HL-60/S4 (cell line): ENCODE results near the gene EFS.

Experiments
- in situ Hi-C: fragments of 300-500 bp; cut with MboI; formaldehyde crosslinking; loops from 2 replicates; pipeline ENCODE4 v1.14.3; 2022; ENCODE audit warnings: low sequenced_read_pairs

EFS gene

DNA sequence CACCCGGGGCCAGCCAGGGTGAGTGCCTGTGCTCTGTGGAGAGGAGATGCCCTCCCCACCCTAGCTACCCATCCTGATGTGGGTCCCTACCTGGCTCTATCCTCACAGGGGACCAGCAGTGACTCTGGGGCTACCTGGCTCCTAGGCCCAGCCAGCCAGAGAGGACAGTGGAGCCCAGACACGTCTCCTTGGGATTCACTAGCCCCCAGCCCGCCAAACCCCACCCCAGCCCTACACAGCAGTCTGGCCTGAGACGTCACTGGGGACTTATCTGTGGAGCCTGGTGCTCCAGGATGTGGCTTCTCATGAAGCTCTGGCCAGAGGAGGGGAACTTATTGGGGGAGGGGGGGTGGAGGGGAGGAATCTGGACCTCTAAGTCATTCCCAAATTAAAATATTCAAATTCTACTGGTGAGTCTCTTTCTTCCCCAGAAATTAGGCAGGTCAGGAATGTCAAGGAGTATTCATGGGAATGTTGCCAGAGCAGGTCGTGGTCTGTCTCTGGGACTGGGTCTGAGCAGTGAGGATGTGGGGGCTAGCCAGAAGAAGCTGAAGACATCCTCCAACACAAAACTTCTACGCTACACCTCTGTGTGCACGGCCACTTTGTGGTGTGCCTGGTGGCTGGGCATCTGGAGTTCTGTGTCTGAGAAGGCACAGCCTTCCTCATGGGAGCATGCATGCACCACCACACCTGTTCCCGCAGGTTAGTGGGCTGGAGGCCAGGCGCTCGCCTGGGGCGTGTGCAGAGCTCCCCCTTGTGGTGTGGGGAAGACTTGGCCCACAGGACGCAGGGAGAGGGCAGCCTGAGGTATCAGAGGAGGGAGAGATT lies 14.6 kb upstream of the EFS start:
- in situ Hi-C loops = no loop called here

DNA sequence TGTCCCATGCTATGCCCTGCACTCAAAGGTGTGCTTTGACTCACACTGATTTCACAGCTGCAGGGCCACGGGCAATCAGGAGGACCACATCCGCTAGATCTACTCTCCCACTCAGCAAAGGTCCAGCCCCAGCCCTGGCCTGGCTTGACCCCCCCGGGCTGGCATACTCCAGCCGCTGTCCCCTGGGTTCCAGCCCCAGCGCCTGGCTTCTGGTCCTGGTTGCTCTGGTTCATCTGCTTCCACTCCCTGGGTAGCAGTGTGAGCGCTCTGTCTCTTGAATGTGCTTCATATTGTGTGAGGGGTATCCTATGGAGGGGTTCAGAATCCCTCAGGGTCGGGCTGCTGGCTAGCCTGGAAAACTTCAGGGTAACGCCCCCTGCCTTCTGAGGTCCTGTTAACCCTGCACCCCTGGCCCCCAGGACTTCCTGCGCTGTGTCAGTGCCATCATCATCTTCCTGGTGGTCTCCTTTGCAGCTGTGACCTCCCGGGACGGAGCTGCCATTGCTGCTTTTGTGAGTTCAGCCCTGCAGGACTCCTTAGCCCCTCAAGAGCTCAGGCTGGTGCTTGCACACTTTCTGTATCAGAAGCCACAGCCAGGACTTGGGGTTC lies 13.7 kb upstream of the EFS start:
- in situ Hi-C loops = no loop called here

DNA sequence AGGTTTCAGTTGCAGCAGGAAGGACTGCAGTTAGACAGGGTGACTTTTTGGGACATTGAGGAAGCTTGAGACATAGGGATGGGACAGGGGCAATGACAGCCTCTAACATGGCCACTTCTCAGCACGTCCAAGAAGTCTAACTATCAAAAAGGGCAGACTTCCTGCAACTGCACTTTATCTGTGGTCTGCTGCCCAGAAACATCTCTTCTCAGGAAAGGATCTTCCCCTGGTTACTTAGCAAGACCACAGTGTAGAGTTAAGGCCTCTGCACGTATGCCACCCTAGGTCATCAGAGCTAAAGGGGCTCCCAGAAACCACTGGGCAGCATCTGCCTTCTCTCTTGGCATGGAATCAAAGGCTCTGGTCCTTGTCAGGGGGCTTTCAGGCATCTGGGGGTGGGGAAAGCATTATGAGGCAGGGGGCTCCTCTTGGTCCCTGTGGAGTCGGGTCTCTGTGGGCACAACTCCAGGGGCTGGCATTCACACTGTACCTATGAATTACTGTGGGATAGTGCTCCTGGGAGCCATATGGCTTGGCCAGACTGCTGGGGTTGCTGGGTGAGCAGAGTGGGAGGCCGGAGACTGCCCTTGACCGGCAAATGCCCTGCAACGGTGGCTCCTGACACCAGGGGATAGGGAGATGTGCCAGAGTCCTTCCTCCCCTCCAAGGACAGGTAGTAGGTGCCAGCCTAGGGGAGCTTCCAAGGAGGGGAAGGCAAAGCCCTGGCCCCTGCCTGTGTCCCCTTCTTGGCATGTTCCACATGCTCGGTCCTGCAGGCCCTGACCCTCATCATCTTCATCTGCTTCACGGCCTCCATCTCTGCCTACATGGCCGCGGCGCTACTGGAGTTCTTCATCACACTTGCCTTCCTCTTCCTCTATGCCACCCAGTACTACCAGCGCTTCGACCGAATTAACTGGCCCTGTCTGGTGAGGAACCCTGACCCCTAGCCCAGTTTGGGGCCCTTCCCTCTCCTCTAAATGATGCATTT lies 12.9 kb upstream of the EFS start:
- in situ Hi-C loops = no loop called here

DNA sequence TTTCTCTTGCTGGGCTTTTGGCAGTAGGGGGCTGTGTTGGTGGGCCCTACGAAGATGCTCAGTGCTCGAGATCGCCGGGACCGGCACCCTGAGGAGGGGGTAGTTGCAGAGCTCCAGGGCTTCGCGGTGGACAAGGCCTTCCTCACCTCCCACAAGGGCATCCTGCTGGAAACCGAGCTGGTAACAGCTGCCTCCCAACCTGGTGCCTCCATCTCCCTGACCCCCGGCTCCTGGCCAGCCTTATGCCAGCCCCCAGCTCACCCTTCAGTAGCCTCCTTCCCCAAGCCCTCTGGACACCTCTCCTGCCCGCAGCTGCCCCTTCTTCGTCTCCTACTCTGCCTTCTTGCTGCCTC lies 12.2 kb upstream of the EFS start:
- in situ Hi-C loops = no loop called here

DNA sequence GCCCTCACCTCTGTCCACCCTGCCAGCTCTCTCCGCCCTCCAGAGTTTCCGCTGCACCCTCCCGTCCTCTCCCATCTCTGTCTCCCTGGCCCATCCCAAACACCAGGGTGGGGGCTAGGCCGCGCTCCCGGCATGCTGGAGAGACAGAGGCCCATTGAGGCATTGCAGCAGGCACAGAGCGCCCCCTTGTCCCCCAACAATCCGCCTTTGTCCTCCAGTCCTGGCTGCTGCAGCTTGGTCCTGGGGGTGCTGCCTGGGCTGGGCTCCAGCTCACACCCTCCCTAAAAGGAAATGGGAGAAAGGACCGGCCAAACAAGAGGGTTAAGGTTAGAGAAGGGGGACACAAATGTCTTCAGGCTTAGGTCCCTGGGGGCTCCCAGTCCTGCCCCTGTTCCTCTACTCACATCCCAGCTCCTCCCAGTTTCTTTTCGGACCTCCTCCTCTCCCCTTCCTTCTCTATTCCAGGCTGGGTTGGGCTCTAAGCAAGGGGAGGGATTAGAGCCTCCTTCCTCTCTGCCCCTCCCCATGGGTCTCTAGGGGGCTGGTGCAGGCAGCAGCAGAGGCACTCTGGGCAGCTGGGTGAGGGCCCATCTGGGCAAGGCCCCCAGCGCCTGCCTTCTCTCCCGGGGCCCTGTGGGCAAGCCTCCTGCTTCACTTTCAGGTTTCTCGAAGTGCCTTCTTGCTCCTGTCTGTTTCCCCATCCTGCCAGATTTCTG lies 11.7 kb upstream of the EFS start, which contains the start of gene CMTM5:
Gene CMTM5 (plus strand): TSS at position 565 of the 716 bp plus-strand sequence. CDS start 206 bp downstream, outside the sequence.
- in situ Hi-C loops = no loop called here

DNA sequence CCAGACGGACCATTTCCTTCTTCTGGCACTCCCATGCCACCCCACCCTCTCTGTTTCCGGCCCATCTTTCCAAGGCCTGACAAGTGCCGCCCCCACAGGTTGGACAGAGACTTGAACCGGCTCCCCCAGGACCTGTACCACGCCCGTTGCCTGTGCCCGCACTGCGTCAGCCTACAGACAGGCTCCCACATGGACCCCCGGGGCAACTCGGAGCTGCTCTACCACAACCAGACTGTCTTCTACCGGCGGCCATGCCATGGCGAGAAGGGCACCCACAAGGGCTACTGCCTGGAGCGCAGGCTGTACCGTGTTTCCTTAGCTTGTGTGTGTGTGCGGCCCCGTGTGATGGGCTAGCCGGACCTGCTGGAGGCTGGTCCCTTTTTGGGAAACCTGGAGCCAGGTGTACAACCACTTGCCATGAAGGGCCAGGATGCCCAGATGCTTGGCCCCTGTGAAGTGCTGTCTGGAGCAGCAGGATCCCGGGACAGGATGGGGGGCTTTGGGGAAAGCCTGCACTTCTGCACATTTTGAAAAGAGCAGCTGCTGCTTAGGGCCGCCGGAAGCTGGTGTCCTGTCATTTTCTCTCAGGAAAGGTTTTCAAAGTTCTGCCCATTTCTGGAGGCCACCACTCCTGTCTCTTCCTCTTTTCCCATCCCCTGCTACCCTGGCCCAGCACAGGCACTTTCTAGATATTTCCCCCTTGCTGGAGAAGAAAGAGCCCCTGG lies 10.7 kb upstream of the EFS start:
- in situ Hi-C loops = no loop called here

DNA sequence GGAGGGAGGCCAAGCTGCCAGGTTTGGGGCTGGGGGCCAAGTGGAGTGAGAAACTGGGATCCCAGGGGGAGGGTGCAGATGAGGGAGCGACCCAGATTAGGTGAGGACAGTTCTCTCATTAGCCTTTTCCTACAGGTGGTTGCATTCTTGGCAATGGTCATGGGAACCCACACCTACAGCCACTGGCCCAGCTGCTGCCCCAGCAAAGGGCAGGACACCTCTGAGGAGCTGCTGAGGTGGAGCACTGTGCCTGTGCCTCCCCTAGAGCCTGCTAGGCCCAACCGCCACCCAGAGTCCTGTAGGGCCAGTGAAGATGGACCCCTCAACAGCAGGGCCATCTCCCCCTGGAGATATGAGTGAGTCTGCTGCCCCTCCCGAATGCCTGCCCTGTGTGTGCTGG lies 8.1 kb upstream of the EFS start:
- in situ Hi-C loops = no loop called here

DNA sequence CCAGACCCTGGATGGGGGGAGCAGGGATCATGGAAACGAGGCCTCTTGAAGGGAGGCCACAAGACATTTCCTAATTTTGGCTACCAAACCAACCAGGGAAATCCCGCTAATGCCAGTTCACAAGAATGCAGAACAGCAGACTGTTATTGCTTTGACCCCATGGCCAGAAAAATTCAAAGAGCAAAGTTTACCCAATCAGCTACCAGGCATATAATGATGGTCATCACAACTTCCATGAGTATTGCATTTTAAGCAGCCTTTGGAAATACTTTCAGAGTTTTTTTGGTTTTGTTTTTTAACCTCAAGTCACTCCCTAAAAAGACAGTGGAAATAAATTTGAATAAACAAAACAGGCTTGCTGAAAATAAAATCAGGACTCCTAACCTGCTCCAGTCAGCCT lies 7.5 kb upstream of the EFS start, which contains the start of gene IL25:
Gene IL25 (plus strand): TSS at position 301 of the 400 bp plus-strand sequence.
- in situ Hi-C loops = no loop called here

DNA sequence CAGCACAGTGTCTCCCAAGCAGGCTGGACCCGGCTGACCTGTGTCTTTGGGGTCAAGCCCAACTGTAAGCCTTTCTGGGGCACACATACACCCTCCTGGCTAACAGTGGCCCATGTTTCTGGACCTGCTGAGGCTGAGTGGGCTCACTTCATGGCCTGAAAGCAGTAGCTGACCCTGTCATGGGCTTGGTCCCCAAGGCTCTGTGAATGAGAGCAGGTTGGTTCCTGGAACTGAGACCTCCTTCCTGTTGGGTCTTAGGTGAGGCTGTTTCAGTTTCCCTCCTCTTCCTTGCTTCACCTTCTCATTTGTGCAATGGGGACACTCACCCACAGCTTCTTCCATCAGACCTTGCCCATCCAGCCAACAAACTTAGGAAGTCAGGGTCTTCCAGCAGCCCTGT lies 6.9 kb upstream of the EFS start:
- in situ Hi-C loops = no loop called here

DNA sequence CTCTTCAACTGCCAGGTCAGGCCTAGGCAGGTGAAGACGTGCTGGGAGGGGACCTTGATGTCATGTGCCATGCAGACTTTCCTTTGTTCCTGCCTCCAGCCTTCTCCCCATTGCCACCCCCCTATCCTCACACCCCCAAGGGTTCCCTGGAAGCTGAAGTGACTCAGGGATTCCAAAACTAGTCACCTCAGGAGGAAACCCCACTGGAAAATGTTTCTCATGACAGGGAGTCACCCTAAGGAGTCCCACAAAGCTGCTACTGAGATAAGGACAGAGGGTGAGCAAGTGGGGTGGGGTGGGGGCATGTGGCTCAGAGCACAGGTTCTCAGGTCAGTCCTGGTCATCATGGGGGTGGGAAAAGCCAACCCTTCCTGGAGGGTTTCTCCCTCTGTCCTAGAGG lies 5.2 kb upstream of the EFS start:
- in situ Hi-C loops = no loop called here

DNA sequence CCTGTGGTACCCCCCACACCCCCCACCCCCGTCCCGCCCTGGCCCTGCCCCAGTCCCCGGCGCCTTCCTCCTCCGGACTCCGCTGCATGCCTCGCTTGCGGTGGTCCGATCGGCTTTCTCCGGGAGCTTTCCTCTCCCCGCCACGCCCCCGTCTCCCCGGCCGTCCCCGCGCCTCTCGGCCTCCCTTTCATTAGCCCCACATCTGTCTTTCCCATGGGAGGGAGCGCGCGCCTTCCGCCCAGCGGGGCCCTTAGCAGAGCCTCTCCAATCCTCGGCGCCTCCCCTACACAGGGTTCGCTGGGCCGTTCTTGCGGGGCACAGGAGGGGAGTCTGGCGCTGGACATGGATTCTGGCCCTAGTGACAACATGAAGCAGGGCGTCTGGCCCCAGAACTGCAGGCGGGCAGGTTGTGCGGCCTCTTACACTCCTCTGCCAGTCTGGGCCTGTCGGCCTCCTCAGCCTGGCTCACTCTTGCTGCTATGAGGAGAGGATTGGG lies 1.5 kb upstream of the EFS start:
- in situ Hi-C loops = no loop called here

DNA sequence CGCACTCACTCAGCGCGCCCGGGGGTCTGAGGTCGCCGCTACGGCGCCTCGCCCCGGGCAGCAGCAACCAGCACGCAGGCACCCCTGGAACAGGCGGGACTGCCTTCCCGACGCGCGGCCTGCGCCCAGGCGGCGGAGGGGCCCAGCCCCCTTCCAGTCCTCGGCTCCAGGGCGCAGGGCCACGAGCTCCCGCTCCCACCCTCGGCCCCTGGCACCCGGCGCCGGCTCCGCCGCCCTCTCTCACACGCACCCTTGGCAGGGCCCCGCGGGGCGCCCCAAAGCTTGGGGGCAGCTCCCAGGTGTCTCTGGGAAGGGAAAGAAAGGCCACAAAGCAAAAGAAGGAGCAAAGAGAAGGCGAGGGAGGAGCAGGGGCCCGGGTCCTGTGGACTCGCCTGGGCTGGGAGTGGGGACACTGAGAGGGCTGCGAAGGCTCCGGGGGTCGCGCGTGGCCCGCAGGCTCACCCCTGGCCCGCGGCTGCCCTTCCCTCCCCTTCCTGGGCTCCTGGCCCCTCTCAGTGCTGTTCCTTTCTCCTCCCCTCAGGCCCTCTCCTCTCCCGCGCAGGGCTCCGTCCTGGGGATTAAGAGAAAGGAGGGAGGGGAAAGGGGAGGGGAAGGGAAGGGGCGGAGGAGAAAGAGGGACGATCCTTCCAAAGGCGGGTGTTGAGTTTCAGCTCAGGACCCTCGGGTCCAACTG lies 907 bp upstream of the EFS start:
- in situ Hi-C loops = no loop called here

DNA sequence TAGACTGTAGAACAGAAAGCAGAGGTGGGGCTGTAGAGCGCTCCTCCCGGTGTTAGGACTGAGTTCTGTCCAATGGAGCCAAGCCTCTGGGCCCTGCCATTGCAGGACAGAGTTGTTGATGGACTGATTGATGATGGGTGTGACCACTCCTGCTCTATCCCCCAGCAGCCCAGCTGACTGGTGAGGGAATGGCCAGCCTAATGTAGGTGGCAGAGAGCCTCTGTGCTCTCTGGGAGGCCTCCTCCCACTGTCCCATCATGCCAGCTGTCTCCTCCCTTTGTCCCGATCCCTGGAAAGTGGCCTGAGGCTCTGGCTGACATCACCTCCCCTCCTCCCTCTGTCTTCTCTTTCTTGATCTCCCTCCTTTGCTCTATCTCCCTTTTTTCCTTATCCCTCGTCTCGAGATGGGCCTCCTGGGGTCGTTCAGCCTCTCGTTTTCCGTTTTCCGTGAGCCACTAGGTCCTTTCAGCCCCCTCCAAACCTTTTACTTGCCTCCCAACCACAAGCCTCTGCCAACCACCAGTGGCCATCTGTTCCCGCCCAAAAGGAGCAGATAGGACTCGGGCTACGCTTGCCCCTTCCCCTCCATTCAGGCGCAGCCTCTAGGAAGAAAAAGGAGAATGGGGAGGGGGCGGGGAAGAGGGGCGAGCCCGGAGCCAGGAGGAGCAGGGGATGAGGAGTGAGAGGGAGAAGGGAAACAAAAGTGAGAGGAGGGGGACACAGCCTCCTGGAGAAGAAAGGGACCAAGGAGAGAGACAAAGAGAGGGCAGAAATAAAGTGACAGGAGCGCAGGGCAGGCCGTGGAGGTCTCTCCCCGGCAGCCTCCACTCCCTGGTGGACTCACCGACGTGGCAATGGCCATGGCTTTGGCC lies 572 bp downstream of the EFS start:
- in situ Hi-C loops = no loop called here

DNA sequence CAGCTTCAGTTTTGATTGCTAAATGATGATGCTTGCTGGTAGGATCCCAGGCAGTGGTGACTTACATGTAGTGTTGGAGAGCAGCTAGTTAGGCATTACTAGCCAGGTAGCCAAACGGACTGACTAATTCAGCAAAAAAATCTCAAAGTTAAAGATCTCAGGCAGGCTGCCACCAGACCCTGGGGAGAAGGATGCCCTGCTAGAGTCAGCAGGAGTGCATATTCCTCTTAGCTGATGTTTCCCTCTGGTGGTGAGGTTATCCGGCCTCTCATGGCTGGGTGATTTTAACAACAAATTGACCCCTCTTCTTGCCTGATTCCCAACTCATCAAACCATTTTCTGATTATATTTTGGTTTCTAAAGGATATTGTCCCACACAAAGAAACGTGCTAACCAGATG lies 2.8 kb downstream of the EFS start:
- in situ Hi-C loops = no loop called here

DNA sequence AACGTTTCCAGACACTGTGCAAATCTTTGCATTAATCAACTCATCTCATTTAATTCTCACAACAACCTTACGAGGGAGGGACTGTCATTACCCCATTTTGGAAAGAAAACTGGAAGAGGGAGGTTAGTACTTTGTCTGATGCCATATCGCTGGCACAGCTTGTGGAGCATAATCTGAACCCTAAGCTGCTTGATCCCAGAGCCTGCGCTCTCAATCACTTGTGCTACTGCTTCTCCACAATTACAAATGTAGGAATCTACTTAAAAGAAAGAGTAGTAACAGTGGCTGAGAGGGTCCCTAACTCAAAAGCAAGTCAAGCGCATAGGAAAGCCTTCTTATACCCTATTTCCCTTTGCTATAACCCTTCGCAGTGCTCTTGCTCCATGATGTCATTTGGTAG lies 3.2 kb downstream of the EFS start:
- in situ Hi-C loops = no loop called here

DNA sequence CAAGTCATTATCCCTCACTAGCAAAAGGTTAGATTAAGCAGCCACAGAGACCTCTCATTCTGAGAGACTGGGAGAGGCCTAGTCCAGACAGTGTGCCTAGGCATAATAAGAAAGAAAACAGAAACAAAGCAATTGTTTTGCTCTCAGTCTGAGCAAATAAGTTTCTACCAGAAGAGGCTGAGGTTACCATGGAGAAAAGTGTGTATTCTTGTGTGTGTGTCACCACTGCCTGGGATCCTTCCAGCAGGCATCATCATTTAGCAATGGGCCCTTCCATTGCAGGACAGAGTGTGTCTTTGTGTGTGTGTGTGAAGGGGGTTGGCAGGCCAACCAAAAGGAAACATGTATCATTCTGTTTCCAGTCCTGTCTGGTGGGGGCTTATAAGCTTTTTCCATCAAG lies 3.7 kb downstream of the EFS start:
- in situ Hi-C loops = no loop called here

DNA sequence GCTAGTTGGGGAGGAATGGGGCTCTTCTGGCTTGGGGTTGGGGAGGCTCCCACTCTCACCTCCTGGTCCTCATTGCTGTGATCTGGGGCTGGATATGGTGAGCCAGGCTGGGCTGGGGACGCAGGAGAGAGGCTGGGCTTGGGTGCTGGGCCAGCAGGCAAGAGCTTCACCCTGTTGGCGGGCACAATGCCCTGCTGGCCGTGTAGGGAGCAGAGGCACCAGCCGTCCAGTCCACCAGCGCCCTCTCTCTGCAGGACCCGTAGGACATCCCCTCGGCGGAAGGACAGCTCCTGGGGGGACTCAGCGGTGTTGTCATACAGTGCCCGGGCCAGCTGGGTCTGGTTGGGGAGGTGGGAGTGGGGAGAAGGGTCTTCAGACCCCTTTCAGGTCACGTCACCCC lies 4.5 kb downstream of the EFS start:
- in situ Hi-C loops = no loop called here

DNA sequence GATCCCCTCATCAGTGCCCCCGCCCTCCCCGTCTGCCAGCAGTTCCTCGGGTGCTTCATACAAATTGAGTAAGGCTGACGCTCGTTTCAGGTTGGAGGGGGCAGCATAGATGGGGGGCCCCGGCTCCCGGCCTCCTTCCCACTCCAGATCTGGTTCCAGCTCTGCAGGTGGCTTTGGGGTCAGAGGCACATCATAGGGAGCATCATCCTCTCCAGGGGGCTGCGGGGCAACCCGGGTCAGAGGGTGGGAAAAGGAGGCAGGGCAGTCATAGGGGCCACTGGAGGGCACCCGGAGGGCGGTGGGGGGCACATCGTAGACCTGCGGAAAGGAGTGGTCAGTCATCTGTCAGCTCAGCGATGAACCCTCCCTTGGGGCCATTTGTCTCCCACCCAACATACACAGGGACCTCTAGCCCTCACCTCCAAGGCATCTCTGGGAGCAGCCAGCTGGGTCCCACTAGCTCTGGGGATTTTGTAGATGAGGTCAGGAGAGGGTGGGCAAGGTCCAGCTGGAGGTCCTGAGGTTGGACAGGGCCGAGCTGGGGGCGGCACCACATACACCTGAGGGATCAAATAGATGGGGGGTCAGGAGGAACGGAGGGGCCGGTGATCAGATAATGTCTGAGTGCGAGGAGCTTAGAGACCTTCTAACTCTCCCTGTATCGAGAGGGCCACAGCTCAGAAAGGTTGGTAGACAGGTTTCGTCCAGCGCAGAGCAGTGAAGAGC lies 5.1 kb downstream of the EFS start:
- in situ Hi-C loops = no loop called here
